HG03060 (cell line): ENCODE data around the gene DPM1.

Experiments used
- ATAC-seq: cut with Tn5 transposase; IDR thresholded peaks from one replicate; pipeline ENCODE4 v1.9.1; 2021; ENCODE audit warnings: low read depth, moderate number of reproducible peaks; ENCODE audit not compliant: unreplicated experiment

DPM1 gene

GRCh38 chr20:50904067-50904570, 54.2 kb downstream of the DPM1 start:
- no peak for ATAC-seq

- no peak for ATAC-seq
Measured at GRCh38 chr20:50903353-50904051, 54.8 kb downstream of the DPM1 start.

DNA sequence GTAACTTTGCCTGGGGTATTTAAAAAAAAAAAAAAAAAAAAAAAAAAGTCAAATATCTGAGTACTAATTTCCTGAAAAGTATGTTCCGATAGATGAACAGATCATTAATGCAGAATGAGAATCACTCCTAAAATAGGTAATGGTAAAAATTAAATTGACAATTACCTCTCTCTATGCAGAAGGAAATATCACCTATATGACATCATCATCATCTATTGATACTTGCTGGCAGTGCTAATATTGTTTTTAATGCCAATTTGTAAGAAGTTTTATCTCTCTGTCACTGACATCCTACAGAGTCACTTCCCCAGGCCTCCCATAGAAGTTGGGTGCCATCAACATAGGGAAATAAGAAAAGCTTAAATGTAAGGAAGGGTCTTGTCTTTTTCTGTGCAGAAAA, 57.0 kb downstream of the DPM1 start:
- no peak for ATAC-seq

DNA sequence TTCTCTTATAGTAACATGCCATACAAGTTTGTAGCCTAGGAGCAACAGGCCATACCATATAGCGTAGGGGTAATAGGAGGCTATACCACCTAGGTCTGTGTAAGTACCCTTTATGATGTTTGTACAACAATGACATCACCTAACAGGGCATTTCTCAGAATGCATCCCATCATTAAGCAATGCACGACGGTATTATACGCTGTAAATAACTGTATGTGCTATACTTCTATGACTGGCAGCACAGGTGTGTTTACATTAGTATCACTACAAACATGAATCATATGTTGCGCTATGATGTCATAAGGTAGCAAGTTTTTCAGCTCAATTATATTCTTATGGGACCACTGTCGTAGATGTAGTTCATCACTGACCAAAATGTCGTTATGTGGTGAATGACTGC, 58.1 kb downstream of the DPM1 start:
- ATAC-seq = no peak

GRCh38 chr20:50898475-50898874, 59.9 kb downstream of the DPM1 start:
- ATAC-seq = no peak

DNA sequence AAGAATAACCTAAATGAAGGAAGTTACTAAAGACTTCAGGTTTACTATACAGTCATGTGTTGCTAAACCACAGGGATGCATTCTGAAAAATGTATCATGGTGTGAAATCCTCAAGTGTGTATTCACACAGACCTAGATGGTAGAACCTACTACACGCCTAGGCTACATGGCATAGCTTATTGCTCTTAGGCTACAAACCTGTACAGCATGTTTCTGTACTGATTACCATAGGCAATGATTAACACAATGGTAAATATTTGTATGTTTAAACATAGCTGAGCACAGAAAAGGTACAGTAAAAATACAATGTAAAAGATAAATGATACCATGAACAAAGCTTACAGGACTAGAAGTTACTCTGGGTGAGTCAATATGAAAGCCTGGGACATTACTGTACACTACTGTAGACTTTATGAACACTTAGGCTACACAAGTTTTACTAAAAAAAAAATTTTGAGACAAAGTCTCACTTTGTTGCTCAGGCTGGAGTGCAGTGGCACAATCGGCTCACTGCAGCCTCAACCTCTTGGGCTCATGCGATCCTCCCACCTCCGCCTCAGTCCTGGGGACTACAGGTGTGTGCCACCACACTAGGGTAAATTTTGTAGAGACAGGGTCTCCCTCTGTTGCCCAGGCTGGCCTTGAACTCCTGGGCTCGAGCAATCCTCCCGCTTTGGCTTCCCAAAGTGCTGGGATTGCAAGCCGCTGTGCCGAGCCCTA, 63.1 kb downstream of the DPM1 start:
- ATAC-seq = no peak

DNA sequence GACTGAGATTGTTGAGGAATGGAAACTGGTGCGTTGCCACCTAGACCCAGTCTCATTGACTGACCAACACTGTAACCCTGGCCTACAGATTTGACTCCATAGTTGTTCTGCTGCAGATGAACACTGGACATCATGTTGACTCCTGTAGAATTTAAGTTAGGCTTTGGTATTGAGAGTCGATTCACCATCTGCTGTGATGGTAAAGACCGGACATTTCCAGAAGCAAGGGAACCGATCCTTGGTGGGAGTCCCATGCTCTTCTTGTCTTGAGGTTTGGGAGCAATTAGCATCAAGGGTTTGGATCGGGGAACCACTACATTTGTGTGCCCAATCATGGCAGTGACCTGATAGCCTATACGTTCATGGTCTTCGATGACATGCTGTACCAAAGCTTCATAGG, 64.7 kb downstream of the DPM1 start:
- ATAC-seq = no peak

DNA sequence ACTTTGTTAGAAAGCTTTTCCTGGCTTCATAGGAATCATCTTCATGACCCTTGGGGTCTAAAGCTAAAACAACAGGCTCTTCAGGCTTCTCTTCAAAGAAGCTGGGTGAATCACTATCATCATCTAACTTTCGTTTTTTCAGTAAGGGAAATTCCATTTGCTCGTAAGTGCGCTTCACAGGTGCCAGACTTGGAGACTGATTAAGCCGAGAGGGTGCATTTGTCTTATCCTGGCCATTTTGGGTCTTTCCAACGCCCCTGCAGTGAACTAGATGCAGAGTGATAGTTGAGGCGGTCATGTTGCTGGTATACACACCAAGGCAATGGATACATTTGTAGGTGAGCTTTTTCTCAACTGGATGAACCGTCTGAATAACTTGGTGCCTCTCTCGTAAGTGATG, 65.9 kb downstream of the DPM1 start:
- no peak for ATAC-seq

DNA sequence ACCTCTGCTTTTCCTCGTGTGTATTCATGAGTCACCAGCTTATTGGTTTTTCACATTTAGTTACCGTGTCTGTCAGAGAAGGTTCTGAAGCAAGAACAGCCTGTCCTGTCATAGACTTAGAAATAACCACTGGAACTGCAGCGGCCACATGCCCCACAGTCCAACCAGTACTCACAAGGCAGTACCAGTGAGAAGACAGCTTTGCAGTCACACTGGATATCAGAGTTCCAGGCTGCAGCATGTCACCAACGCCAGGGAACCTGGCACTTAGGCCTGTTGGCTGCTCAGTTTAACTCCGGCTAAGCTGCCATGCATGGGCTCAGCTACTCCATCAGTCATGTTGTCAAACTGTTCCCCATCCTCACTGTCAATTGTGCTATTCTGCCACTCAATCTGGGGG, 67.2 kb downstream of the DPM1 start:
- no peak for ATAC-seq

DNA sequence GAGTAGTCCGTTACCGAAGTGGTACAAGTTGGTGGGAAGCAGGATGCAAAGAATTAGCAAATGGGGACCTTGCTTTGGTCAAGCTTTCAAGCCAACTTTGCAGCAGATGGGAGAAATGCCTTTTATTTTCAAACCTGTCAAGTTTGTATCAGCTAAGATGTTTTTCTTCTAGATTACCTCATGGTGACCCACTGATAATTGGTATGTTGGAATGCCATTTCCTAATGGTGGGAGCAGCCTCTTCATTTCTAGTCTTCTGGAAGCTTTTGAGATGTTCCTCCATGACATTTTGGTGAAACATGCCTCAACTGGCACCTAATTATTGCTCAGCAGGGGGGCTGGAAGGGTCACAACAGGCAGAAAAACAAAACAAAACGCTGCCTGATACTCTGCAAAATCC, 70.8 kb downstream of the DPM1 start:
- ATAC-seq = no peak

DNA sequence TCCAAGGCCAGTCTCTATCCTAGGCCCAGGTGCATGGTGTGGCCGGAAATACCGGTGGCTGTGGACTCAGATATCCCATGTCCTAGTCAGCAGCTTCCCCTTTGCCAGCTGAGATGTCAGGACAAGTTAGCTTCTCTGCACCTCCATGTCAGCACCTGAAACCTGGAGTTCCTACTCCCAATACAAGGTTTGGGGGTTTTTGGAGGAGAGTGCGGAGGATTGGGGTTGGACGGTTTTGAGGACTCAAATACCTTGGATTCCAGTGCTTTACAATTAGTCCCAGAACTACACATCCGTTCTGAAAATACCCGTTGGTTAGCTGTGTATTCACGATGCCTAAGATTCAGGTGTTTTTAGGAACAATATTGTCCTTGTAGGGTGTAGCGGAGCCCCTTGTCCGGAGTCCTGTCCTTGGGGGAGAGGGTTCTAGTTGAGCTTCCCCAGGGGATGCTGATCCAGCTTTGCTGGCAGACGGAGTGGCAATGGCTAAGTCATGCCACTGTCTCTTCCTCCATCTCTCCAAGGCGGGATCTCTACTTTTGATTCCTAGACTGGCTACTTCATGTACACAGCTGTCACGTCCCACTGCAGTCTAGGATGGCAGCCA, 72.0 kb downstream of the DPM1 start:
- ATAC-seq = no peak

GRCh38 chr20:50885781-50886180, 72.6 kb downstream of the DPM1 start:
- ATAC-seq = no peak

DNA sequence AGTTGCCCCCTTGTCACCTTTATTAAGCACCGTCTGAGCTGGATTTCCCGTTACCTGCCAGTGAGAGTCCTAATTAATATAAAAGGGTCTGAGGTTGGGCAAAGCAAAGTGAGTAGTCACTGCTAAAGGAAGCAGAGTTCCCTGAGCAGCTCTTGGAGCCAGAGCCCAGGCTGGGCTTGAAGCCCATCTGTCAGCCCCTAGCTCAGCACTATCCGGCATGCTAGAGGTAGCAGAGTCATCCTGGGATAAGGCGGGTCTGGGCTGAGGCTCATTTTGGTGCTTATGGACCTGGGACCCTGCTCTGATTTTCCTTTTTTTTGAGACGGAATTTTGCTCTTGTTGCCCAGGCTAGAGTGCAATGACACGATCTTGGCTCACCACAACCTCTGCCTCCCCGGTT, 73.3 kb downstream of the DPM1 start:
- no peak for ATAC-seq
